Gastroesophageal sphincter (tissue), 3 donors: ENCODE data around the gene SYT5.

Experiments
- POLR2A ChIP-seq, 2 donors: fragments of 450-650 bp; IDR thresholded peaks; one replicate each; pipeline ENCODE4 v1.6.1; 2017; ENCODE audit warnings: antibody characterized with exemption in 2 of 2, mild to moderate bottlenecking in 2 of 2, moderate library complexity in 1 of 2
- POLR2AphosphoS5 ChIP-seq: sonication (generic); formaldehyde crosslinking; IDR thresholded peaks from one replicate; pipeline ENCODE4 v1.6.1; 2017; ENCODE audit warnings: antibody characterized with exemption
- TF ChIP-seq, protein P1 (sequence below), 4 experiments: fragments of 200-600 bp in 2 of 4; fragments of 450-650 bp in 2 of 4; sonication (generic) in 1 of 4; IDR thresholded peaks; one replicate each; pipeline ENCODE4 v1.5.1; 2017 to 2019; ENCODE audit warnings: antibody characterized with exemption in 4 of 4, mild to moderate bottlenecking in 2 of 4, moderate library complexity in 2 of 4

- TF ChIP-seq POLR2A (IDR thresholded peaks at IDR 0.05): no peak
- no peak for TF ChIP-seq POLR2AphosphoS5
- TF ChIP-seq, protein P1, sequence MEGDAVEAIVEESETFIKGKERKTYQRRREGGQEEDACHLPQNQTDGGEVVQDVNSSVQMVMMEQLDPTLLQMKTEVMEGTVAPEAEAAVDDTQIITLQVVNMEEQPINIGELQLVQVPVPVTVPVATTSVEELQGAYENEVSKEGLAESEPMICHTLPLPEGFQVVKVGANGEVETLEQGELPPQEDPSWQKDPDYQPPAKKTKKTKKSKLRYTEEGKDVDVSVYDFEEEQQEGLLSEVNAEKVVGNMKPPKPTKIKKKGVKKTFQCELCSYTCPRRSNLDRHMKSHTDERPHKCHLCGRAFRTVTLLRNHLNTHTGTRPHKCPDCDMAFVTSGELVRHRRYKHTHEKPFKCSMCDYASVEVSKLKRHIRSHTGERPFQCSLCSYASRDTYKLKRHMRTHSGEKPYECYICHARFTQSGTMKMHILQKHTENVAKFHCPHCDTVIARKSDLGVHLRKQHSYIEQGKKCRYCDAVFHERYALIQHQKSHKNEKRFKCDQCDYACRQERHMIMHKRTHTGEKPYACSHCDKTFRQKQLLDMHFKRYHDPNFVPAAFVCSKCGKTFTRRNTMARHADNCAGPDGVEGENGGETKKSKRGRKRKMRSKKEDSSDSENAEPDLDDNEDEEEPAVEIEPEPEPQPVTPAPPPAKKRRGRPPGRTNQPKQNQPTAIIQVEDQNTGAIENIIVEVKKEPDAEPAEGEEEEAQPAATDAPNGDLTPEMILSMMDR (IDR thresholded peaks at IDR 0.05): no peak
These were observed 11.0 kb downstream of the SYT5 start for GRCh38 chr19:55169136-55169535.
